Uterus (tissue), 4 donors: ENCODE data around the gene TEAD4. TPM values are rescaled to one million over a fixed set of nuclear protein-coding genes. Genes with fewer than 3 reads are reported as not detected.

Source experiments
- DNase-seq, 2 donors: peaks; one replicate each; pipeline ENCODE4 v3.0.0-alpha.2; 2019 to 2020
- H3K27ac ChIP-seq, 2 donors: fragments of 200-600 bp; sonication (generic); 1 replicate in 1 of 2; 2 replicates in 1 of 2; pipeline ENCODE4 v1.5.1; 2016 to 2018
- H3K27me3 ChIP-seq, 2 donors: fragments of 200-600 bp; sonication (generic); one replicate each; pipeline ENCODE4 v1.5.1; 2018 to 2019; ENCODE audit warnings: control low read depth in 1 of 2
- H3K36me3 ChIP-seq, 2 donors: fragments of 200-600 bp; sonication (generic); one replicate each; pipeline ENCODE4 v1.5.1; 2019; ENCODE audit warnings: control low read depth in 1 of 2
- H3K4me1 ChIP-seq, 2 donors: fragments of 200-600 bp; sonication (generic); one replicate each; pipeline ENCODE4 v1.5.1; 2018 to 2019; ENCODE audit warnings: control low read depth in 1 of 2
- H3K4me3 ChIP-seq, 2 donors: fragments of 200-600 bp; sonication (generic); 1 replicate in 1 of 2; 2 replicates in 1 of 2; pipeline ENCODE4 v1.5.1; 2018 to 2019; ENCODE audit warnings: mild to moderate bottlenecking in 1 of 2
- H3K9me3 ChIP-seq, 2 donors: fragments of 200-600 bp; sonication (generic); one replicate each; pipeline ENCODE4 v1.5.1; 2019; ENCODE audit warnings: control low read depth in 1 of 2
- CTCF ChIP-seq, 4 experiments: fragments of 200-600 bp in 2 of 4; fragments of 450-650 bp in 2 of 4; sonication (generic) in 2 of 4; IDR thresholded peaks; one replicate each; pipeline ENCODE4 v1.5.1; 2016 to 2019; ENCODE audit warnings: antibody characterized with exemption in 4 of 4, mild to moderate bottlenecking in 2 of 4, moderate library complexity in 1 of 4
- POLR2A ChIP-seq, 2 donors: fragments of 450-650 bp; IDR thresholded peaks; one replicate each; pipeline ENCODE4 v1.6.1; 2016; ENCODE audit warnings: antibody characterized with exemption in 2 of 2, mild to moderate bottlenecking in 1 of 2, moderate library complexity in 1 of 2
- intact Hi-C: fragments of 100-400 bp; cut with DNase I; formaldehyde crosslinking; loops from one replicate; pipeline ENCODE4 v1.15.1; 2023; ENCODE audit warnings: low total_unique reads
- total RNA-seq, 4 donors: library from RNA; depleted of rRNA in 3 of 4; stranded (reverse); fragments of >200 nt in 3 of 4; gene quantifications; one replicate each; pipeline versions ENCODE4 v1.1.0 to v1.2.4, GENCODE V29; 2014 to 2023
- donor health status: DM: yes; HTN: yes; CAD: no.

Gene TEAD4
- 10 to 100 TPM in 2 of 4 donors, 1 to 10 TPM in 2; 1.3 to 33.8 (median 14.9) TPM for total RNA-seq

DNA sequence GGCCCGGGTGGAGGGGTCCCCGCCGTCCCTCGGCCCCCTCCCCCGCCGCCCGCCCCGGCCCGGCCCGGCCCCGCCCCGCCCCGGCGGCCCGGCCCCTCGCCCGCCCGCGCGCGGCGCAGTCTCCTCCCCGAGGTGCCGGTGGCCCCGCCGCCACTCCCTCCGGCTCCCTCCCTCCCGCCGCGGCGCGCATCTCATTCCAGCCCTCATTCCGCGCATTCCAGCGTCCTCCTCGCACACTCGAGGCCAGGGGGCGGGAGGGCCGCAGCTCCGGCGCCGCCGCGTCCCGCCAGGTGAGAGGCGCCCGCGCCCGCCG, at the start of gene TEAD4:
TSS of gene TEAD4 (plus strand) at position 206 of the 313 bp plus-strand sequence.
- Histone ChIP-seq H3K36me3 (no peaks in the 10 kb centered on the region), H3K27me3 (no peaks in the 10 kb centered on the region), H3K4me1 (no peaks in the 10 kb centered on the region), H3K27ac (peak within 1 kb of the TSS; percentile 82 to 87), H3K4me3 (peak within 1 kb of the TSS; percentile 66 to 75), H3K9me3 (no peaks in the 10 kb centered on the region)
- peak; percentile 50 to 69 for DNase-seq
- no peak for TF ChIP-seq POLR2A (IDR thresholded peaks at IDR 0.05)
- no peak for TF ChIP-seq CTCF (IDR thresholded peaks at IDR 0.05)
- intact Hi-C loops: no loop called here

- Histone ChIP-seq H3K36me3 (no peaks in the 10 kb centered on the region), H3K27me3 (no peaks in the 10 kb centered on the region), H3K27ac (no peak overlapping the region), H3K9me3 (no peaks in the 10 kb centered on the region), H3K4me3 (no peak overlapping the region), H3K4me1 (no peaks in the 10 kb centered on the region)
- TF ChIP-seq POLR2A (IDR thresholded peaks at IDR 0.05): no peak
- no peak for TF ChIP-seq CTCF (IDR thresholded peaks at IDR 0.05)
- intact Hi-C loops: no loop called here
- no peak for DNase-seq
These were observed 47.0 kb upstream of the TEAD4 start for GRCh38 chr12:2912216-2912575.

- no peaks in the 10 kb centered on the region for H3K4me1 ChIP-seq
- no peaks in the 10 kb centered on the region for H3K36me3 ChIP-seq
- TF ChIP-seq CTCF (IDR thresholded peaks at IDR 0.05): no peak
- no peak for TF ChIP-seq POLR2A (IDR thresholded peaks at IDR 0.05)
- H3K27me3 ChIP-seq: no peaks in the 10 kb centered on the region
- H3K4me3 ChIP-seq: no peak overlapping the region
- no peak overlapping the region for H3K27ac ChIP-seq
- DNase-seq: no peak
- intact Hi-C loops: no loop called here
- H3K9me3 ChIP-seq: no peaks in the 10 kb centered on the region
These were observed 39.9 kb upstream of the TEAD4 start for GRCh38 chr12:2919249-2919648.

- intact Hi-C loops: no loop called here
- no peaks in the 10 kb centered on the region for H3K9me3 ChIP-seq
- H3K27me3 ChIP-seq: no peaks in the 10 kb centered on the region
- no peaks in the 10 kb centered on the region for H3K4me1 ChIP-seq
- DNase-seq: no peak
- no peak overlapping the region for H3K4me3 ChIP-seq
- H3K36me3 ChIP-seq: no peaks in the 10 kb centered on the region
- TF ChIP-seq POLR2A (IDR thresholded peaks at IDR 0.05): no peak
- TF ChIP-seq CTCF (IDR thresholded peaks at IDR 0.05): no peak
- H3K27ac ChIP-seq: no peak overlapping the region
These were observed 36.9 kb upstream of the TEAD4 start for GRCh38 chr12:2922329-2922728.

DNA sequence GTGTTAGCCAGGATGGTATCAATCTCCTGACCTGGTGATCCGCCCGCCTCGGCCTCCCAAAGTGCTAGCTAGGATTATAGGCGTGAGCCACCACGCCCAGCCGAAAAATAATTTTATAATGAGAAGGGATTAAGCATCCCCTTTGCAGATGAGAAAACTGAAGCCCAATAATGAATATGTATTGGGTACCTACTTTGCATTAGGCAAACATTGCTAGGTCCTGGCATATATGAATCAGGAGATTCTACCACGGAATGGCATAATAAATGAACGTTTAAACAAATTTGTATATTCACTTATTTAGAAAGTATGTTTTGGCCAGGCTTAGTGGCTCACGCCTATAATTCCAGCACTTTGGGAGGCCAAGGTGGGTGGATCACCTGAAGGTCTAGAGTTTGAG, 36.1 kb upstream of the TEAD4 start:
- TF ChIP-seq CTCF (IDR thresholded peaks at IDR 0.05) (no peak), POLR2A (IDR thresholded peaks at IDR 0.05) (no peak)
- intact Hi-C loops: no loop called here
- Histone ChIP-seq H3K9me3 (no peaks in the 10 kb centered on the region), H3K27me3 (no peaks in the 10 kb centered on the region), H3K27ac (no peak overlapping the region), H3K36me3 (no peaks in the 10 kb centered on the region), H3K4me1 (no peaks in the 10 kb centered on the region), H3K4me3 (no peak overlapping the region)
- no peak for DNase-seq
